VCaP (cell line): ENCODE data around the gene HLCS.

Experiments
- H3K27ac ChIP-seq: fragments of 450-650 bp; 2 replicates; pipeline ENCODE4 v1.5.1; 2017
- CTCF ChIP-seq: fragments of 450-650 bp; conservative IDR thresholded peaks from 2 replicates; pipeline ENCODE4 v1.5.1; 2017; ENCODE audit warnings: mild to moderate bottlenecking, moderate library complexity

The HLCS gene

GRCh38 chr21:36716387-36716786, 250.1 kb downstream of the HLCS start:
- H3K27ac ChIP-seq = peak overlapping the region; percentile 100
- no peak for TF ChIP-seq CTCF

- TF ChIP-seq CTCF = no peak
- peak overlapping the region; percentile 100 for H3K27ac ChIP-seq
Observed at GRCh38 chr21:36713746-36714145, 252.7 kb downstream of the HLCS start.

GRCh38 chr21:36710729-36711048, 255.8 kb downstream of the HLCS start:
- TF ChIP-seq CTCF = no peak

GRCh38 chr21:36709868-36710728, 256.4 kb downstream of the HLCS start:
- TF ChIP-seq CTCF = no peak
- H3K27ac ChIP-seq = peak overlapping the region; percentile 100

More at GRCh38 chr21:36710729-36711048, 255.8 kb downstream of the HLCS start:
- H3K27ac ChIP-seq = peak overlapping the region; percentile 100

GRCh38 chr21:36709030-36709867, 257.2 kb downstream of the HLCS start:
- H3K27ac ChIP-seq = peak overlapping the region; percentile 100
- no peak for TF ChIP-seq CTCF

GRCh38 chr21:36708286-36709029, 258.0 kb downstream of the HLCS start:
- TF ChIP-seq CTCF = no peak
- H3K27ac ChIP-seq = peak overlapping the region; percentile 100
